Activated CD4-positive, CD25-positive, alpha-beta regulatory T cell (primary cell): ENCODE data around the gene C20orf204.
A peak's percentile ranks its signal among the peaks of the same experiment; 100 is the strongest.

Experiments used
- DNase-seq, 4 experiments: peaks; one replicate each; lab custom pipeline; 2025; lab: John Stamatoyannopoulos, UW

Gene C20orf204

DNA sequence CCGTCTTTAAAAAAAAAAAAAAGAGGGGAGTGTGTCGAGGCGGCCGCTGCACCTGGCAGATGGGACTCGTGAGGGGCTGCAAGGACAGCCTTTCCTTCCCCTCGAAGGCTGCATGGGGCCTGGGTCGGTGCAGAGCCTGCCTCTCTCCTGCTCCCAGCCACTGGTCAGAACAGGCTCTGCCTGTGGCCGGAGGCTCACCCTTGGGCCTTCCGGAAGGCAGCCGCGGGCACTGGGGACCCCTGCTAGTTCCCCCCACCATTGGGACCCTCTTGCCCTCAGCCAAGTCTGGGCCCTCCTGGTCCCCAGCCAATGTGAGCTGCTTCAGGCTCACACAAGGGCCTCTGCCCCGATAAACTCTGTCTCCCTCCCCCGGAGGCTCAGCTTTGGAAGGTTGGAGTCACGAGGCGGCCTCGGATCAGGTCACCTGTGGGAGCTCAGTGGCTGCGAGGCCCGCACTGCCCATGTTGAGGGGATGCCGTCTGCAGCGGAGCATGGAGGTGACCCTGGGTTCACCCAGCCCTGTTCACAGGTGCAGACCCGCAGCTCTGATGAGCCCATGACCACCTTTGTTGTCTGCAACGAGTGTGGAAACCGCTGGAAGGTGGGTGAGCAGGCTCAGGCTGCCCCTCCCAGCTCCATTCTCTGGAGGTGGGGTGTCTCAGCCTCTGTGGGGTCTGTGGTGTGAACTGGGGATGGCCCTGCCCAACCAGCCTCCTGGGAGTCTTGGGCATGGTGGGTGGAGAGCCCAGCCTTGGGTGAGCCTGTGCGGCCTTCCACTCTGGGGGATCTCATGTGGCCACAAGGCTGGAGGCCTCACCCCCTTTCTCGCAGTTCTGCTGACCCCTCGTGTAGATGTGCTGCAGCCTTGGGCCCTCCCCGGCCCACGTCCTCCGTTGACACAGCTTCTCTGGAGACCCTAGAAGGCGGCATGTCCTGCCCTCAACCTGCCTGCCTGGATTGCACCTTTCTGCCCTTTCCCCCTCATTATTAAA lies 35.7 kb downstream of the C20orf204 start:
- DNase-seq: no peak

DNA sequence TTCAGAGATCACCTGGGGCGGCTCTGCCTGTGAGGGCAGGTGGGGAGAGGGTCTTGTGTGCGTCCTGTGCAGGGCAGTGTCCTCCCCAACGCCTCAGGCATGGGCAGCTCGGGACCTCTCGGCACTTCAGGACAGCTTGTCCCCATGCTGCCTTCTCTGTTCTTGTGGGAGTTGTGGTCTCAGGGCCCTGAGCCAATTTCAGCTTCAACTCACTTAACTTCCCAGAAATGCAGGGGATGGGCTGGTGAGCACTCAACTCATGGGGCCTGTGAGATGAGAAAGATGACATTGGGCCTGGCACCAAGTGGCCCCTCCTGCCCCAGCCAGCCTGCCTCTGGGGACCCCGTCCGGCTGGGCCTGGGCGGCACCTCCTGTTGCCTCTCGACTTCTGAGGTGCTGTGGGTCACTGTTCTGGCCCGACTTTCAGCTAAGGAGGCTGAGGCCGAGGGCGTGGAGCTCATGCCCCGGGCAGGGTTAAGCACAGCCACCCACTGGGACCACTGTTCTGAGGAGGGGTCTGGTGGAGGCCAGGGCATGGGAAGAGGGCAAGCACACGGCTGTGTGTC lies 36.6 kb downstream of the C20orf204 start:
- no peak for DNase-seq

DNA sequence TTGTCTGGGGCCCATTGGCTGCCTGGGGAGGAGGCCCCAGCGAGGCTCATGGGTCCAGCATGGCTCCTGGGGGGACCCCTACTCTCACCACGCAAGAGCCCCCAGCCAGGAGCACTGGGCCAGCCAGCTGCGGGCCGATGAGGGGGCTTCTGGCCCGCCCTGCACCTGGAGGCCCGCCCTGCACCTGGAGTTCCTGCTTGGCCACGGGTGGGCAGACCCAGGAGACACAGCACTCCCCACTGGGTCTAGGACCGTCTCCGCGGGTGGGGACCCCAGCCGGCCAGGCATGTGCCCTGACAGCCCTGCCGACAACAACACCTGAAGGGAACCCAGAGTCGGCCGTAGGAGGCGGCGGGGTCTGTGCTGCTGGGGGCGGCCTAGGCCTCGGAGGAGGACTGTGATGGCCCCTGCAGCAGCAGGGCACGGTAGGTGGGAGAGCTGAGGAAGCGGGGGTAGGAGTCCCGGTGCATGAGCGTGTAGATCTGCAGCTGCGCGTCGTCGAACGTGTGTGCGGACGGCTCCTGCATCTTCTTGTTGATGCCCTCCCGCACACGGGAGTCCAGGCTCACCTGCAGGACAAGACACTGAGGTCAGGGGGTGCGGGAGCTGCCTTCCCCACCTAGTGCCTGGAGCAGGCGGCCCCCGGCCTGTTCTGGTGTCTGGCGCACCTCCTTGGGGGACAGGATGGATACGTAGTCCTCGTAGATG lies 37.6 kb downstream of the C20orf204 start:
- no peak for DNase-seq

DNA sequence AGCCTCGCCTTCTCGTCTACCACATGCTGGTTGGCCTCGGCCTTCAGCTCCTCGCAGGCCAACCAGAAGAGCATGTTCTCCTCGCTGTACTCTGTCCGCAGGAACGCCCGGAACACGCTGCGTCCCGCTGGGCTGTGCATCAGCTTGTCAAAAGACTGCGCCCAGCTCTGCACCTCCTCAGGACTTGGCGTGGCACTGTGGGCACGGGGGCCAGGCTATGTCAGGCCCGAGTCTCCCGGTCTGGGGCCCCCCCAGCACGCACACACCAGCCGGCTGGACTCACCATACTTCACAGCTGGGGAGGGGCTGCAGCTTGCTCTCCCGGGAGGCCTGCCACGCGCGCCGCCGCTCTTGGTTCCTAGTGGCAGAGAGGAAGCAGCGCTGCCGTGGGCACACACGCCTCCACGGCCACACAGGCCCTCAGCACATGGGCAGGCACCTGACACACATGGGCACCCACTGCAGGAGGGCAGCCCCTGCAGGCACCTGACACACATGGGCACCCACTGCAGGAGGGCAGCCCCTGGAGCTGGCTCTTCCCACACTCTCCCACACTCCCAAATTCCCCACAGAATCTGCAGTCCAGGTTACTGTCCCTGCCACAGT lies 38.3 kb downstream of the C20orf204 start:
- DNase-seq: no peak

DNA sequence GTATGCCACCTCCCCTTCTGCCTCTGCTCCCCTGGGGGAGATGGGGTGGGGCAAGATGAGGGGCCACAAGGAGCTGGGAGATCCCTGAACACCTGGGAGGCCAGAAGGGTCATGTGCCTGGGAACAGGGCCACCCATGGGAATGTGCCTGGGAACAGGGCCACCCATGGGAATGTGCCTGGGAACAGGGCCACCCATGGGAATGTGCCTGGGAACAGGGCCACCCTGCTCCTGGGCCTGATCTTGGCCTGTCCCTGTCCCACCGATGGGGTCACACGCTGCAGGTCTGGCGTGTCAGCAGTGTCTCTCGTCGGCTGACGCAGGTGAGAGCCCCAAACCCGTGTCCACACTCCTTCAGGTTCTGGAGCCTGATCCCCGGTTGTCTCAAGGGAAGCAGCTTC lies 39.0 kb downstream of the C20orf204 start:
- DNase-seq: no peak

DNA sequence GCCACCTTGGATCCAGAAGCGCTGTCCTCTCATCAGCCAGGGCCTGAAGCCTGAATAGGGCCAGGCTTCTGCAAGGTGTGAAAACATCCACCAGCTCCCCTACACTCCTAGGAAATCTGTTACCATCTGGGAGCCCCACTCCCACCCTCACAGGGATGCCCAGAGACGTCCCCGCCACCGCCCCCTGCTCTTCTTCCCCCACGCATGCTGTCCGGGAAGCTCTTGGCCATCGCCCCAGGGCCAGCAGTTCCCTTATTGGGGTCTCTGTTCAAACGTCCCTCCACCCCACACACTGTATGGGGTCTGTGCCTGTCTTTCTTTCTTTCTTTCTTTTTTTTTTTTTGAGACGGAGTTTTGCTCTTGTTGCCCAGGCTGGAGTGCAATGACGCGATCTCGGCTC lies 39.6 kb downstream of the C20orf204 start:
- no peak for DNase-seq

DNA sequence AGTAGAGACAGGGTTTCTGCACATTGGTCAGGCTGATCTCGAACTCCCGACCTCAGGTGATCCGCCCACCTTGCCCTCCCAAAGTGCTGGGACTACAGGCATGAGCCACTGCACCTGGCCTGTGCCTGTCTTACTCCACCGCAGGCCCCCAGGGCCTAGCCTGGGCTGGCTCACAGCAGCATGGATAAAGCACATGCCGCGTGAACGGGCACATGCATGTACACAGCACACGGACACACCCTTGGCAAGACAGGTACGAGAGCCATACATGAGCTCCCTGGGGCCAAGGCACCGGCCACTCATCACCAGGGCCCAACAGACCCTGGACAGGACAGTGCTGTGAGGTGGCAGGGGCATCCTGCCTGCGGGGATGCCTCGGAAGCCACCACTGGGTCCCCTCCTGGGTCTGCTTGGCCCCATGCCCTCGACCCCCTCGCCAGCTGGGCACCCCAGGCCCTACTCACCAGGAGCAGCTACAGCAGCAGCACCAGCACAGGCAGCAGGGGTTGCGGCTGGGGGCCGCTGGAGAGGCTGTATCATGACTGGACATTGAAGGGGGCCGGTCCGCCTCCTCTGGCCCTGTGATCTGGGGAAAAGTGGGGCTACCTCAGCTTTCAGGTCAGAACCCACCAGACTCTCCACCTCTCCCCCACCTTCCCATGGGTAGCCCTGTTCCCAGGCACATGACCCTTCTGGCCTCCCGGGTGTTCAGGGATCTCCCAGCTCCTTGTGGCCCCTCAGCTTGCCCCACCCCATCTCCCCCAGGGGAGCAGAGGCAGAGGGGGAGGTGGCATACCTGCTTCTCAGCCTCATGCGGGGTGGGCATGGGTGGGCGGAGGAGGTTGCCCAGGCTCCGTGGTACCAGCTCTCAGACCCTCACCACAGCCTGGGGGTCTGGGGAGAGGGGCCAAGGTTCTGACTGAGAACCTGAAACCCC lies 40.3 kb downstream of the C20orf204 start:
- DNase-seq: no peak

DNA sequence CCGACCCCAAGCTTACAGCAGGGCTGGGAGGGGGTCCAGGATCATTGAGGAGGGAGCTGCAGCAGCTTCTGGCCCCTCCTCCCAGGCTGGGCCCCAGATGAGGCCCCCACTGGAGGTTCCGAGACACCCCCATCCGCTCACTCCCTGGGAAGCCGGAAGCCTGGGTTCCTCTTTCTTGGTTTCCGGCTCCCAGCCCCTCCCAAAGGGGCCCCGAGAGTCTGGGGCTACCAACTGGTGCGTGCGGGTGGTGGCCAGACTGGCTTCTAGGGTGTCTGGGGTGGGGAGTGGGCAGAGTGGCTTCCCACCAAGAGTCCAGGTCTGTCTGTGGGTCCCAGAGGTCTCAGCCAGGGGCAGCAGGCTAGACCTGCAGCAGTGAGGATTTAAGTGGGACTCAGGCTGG lies 41.1 kb downstream of the C20orf204 start:
- peak in 2 of 4 experiments; percentile 15 to 20 for DNase-seq

DNA sequence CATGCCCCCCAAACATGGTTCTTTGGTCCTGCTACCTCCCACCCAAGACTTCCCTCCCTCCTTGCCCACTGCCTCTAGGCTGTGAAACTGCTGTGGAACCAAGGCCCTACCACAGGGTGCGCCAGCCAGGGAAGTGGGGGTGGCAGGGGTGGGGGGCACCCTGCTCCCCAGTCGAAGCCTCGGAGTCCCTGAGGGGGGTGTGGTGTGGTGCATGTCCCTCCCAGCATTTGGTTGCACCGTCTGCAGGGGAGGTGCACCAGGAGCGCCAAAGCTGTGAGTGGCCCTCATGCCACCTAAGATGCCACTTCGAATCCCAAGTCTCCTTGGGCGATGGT lies 41.5 kb downstream of the C20orf204 start:
- DNase-seq: no peak

DNA sequence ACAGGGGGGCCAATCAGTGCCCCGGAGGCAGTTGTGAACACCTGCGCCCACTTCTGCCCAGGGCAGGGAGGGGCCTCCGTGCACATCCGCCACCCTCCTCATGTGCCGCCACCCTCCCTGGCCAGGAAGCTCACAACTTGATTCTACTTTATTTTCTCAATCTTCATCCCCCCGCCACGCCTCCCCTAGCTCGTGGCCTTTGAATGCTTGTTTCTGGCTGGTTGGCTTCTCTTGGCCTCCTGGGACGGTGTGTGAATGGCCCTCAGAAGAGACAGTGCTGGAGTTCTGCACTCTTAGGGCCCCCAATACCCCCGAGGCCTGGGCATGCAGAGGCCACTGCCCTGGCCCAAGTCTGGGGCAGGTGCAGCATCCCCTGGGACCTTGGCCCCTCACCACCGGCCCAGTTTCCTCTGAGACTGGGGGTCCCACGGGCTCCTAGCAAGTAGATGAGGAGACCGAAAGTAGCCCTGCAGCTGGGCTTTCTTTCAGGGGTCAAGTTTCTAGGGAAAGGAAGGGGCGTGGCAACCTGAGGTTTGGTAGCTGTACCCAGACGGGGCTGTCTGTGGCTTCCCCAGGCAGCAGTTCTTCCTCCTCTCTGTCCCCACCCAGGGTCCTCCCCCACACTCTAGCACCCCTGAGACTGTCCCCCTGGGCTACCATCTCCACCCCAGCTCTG lies 42.0 kb downstream of the C20orf204 start:
- DNase-seq: peak in 2 of 4 experiments; percentile 59

DNA sequence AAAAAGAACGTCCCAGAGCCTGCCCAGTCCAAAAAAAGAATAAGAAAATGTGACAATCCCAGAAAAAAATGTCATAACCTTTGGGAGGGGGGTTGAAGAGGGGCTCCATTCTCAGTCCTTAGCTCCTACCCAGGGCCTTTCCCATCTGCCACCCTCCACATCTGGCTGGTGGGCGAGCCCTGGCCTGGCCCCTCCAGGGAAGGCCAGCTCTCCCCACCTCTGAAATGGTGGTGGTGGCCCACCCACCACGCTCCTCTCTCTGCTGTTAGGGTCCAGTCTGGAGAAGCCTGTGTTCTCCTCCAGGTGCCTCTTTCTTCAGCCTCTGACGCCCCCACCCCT lies 42.9 kb downstream of the C20orf204 start:
- DNase-seq: no peak

DNA sequence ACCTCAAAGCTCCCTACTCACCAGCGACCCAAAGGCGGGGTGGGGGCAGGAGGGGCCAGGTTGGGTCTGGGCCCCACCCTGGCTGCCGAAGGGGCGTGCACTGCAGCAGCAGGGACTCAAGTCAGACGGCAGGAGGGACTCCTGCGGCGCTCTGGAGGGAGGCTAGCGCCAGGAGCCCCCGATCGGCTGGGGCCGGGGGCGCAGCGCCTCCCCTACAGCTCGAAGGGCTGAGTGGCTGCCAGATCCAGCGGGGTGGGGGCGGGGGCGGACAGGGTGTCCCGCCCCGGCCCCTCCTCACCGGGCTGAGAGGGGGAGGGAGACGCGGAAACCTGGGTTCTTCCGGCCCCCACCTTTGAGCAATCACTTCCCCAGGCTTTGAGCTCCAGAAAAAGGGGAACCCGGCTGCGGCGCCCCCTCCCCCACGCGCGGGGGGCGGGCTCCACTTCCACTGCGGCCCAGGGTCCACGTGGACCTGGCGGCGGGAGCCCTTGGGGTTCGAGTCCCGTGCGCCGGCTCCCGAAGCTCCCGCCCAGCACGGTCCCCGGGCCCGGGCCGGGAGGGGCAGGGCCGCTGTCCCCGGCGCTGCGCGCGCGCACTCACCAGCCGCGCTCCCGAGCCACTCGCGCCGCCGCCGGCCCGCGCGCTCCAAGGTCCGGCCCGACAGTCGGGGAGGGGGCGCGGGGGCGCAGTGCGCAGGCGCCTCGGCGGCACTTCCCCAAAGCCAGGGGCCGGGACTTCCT lies 43.5 kb downstream of the C20orf204 start, which contains the start of gene RGS19:
TSS of gene RGS19 (minus strand) at position 246 of the 740 bp plus-strand sequence. CDS start 2,632 bp downstream, outside the sequence.
- peak; percentile 20 to 53 (median 48) for DNase-seq

DNA sequence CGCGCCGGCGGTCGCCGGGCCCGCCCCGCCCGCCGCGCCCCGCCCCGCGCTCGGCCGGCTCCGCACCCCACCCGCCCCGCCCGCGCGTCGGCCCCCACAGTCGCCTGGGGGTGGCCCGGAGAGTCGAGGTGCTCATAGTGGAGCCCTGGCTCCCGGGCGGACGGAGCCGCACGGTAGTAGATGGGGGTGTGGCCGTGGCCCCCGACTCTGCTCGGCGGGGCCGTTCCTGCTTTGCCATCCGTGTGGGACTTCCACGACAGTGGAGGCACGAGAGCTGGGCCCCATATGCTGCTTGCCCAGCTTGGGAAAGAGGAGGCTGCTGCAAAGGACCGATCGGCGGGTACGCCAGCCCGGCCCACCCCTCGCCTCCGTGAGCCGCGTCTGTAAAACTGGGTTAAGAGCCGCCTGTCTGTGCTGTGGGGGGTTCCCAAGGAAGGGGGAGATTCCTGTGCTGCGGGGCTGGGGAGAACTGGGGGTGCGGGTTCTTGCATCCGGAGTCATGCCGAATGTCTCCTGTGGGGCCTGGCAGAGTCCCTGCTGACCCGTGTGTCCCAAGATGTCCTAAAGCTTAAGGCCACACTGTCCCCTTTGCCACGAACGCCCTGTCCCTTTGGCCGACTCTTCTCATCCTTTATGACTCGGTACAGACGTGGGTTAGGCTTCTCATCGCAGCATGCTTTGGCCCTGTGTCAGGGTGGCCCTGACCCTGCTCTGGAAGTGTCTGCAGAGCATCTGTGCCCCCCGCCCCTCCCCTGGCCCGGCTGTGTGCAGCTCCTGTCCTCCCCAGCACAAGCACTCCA lies 44.2 kb downstream of the C20orf204 start, which contains the start of gene OPRL1:
TSS of gene OPRL1 (plus strand) at position 70 of the 800 bp plus-strand sequence. CDS start 12,639 bp downstream, outside the sequence.
- peak in 2 of 4 experiments; percentile 19 to 36 for DNase-seq

DNA sequence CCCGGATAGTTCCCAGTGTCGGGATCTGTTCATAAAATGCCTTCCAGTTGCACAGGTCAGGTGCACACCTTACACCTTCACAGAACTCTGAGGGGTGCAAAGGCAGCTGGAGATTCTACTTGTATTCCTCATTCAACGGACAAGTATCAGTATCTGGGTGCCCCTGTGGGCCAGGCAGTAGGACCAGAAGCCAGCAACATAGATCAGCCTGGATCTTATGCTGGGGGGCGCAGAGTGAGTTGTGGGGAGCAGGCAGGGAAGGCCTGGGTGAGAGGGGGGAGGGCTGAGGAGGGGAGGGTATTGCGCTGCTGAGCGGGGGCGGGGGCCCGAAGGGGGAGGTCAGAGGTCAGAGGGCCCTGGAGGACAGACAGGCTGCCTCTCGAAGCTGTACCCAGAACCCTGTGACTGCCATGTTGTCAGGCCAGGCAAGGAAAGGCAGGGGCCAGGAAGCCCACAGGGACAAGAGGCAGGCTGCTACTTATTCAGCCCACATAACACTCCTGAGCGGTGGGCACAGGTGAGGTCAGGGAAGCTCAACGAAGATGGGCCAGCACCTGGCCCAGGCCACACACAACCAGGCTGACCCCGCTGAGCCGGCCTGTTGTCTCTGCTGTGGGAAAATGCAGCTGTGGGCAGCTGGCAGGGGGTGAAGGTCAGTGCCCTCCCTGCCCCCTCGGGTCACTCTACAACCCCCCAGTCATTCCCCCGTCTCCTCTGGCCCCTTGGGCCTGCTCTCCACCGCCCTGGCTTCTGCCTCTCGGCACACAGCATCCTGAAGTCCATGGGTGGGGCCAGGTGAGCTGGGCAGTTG lies 45.0 kb downstream of the C20orf204 start:
- no peak for DNase-seq

DNA sequence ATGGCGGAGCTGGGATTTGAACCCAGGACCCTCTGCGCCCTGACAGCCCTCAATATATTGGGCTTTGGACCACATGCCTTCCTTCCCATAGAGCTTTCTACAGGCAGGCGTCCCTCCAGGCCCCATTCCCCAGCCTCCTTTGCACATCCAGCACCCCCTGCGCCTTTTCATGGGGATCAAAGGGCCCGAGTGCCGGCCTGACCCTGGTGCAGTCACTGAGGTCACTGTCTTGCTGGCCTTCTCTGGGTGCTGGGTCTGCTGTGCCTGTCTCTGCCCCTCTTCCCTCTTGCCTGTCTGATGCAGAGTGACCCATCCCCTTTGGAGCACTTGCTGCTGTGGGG lies 45.6 kb downstream of the C20orf204 start:
- DNase-seq: no peak

DNA sequence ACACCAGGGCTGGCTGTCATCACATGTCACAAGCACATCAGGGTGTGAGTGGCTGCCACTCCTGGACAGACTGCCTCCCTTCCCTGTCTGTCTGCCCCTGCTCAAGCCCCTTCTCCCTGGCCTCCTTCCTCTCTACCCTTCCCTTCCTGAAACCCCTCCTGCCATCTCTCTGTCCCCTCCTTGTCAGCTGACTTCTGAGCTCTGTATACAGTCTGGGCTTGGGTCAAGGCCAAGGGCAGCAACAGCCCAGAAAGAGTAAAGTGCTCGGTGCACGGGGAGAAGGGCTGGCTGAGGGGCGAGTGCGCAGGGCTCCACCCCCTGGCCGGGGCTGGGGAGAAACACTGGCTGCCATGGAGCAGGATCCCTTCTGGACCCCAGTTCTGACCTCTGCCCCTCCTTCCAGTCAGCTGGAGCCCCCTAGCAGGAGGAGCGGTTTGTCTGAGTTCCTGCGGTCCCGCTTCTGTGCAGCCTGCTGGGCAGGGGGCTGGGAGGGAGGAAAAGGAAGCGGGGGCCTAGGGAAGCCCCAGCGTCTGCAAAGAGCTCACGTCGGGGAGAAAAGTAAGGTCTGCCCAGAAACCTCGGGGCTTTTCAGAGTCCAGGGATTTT lies 46.2 kb downstream of the C20orf204 start:
- no peak for DNase-seq

DNA sequence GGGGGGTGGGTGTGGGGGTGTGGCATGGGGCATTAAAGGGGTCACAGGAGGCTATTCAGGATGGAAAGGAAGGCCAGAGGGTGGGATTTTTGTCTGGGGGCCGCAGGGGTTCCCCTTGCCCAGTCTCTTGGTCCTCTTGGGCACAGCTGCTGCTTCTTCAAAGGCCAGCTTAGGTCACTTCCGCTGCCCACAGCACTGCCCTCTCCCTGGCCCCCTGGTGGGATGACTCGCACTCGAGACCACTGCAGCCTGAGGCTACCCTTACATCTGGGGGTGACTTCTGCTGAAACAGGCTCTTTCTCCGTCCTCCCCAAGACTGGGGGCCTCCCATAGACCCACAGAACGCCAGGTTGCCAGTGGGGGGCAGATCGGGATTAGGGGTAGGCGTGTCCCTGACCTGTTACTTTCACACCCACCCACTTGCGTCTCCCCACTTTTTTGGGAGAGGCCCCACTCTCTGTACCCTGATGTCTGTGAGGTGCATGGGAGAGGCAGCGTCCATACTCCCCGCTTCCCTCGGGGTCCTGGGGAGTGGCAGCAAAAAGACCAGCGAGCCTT lies 46.9 kb downstream of the C20orf204 start:
- DNase-seq: no peak
